SK-N-MC (cell line): Measurements from ENCODE around the gene EMP2.

Experiments used
- EZH2 ChIP-seq: fragments of 200-600 bp; sonication (generic); IDR thresholded peaks from one replicate; pipeline ENCODE4 v1.6.1; 2017; ENCODE audit warnings: antibody characterized with exemption
- POLR2AphosphoS5 ChIP-seq: IDR thresholded peaks from 2 replicates; pipeline ENCODE4 v1.6.1; 2012; ENCODE audit warnings: mild to moderate bottlenecking, low read depth, low read length, borderline replicate concordance

DNA sequence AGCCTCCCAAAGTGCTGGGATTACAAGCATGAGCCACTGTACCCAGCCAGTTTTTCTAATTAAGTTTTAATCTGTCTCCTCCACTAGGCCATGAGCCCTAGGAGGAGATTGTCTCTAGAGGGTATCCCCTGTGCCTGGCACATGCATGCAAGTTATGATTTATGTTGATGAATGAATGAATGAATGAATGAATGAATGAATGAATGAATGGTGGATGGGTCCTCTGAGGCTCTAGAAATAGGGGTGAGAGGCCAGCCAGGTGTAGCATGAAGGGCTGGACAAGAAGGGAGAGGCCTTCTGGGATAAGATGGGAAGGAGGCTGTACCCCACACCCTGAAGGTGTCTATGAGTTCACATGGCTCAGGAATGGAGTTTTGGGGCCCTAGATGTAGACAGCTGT, 48.8 kb downstream of the EMP2 start:
- TF ChIP-seq POLR2AphosphoS5 = no peak
- no peak for TF ChIP-seq EZH2
